Stomach (tissue), 4 donors: ENCODE data around the gene E2F2.

ENCODE experiments used
- EP300 ChIP-seq: sonication (generic); formaldehyde crosslinking; IDR thresholded peaks from one replicate; pipeline ENCODE4 v1.6.1; 2017; ENCODE audit warnings: antibody characterized with exemption
- TF ChIP-seq, protein P1 (sequence below), 7 experiments: fragments of 450-650 bp in 4 of 7; fragments of 200-600 bp in 3 of 7; sonication (generic) in 3 of 7; IDR thresholded peaks; one replicate each; pipeline ENCODE4 v1.5.1; 2016 to 2019; ENCODE audit warnings: antibody characterized with exemption in 7 of 7, control low read depth in 2 of 7, mild to moderate bottlenecking in 1 of 7

GRCh38 chr1:23557471-23558124 lies 26.6 kb upstream of the E2F2 start:
- TF ChIP-seq, protein P1, sequence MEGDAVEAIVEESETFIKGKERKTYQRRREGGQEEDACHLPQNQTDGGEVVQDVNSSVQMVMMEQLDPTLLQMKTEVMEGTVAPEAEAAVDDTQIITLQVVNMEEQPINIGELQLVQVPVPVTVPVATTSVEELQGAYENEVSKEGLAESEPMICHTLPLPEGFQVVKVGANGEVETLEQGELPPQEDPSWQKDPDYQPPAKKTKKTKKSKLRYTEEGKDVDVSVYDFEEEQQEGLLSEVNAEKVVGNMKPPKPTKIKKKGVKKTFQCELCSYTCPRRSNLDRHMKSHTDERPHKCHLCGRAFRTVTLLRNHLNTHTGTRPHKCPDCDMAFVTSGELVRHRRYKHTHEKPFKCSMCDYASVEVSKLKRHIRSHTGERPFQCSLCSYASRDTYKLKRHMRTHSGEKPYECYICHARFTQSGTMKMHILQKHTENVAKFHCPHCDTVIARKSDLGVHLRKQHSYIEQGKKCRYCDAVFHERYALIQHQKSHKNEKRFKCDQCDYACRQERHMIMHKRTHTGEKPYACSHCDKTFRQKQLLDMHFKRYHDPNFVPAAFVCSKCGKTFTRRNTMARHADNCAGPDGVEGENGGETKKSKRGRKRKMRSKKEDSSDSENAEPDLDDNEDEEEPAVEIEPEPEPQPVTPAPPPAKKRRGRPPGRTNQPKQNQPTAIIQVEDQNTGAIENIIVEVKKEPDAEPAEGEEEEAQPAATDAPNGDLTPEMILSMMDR (IDR thresholded peaks at IDR 0.05): no peak
- TF ChIP-seq EP300: no peak
